ENCODE results near the gene SKI. TPM values are rescaled to one million over a fixed set of nuclear protein-coding genes. Genes with fewer than 3 reads are reported as not detected.

The SKI gene
- total and polyA plus RNA-seq, 2 donors (not counting 1 experiment from before 2014, with no cell fraction given), result 14.9 to 74.9 TPM

DNA sequence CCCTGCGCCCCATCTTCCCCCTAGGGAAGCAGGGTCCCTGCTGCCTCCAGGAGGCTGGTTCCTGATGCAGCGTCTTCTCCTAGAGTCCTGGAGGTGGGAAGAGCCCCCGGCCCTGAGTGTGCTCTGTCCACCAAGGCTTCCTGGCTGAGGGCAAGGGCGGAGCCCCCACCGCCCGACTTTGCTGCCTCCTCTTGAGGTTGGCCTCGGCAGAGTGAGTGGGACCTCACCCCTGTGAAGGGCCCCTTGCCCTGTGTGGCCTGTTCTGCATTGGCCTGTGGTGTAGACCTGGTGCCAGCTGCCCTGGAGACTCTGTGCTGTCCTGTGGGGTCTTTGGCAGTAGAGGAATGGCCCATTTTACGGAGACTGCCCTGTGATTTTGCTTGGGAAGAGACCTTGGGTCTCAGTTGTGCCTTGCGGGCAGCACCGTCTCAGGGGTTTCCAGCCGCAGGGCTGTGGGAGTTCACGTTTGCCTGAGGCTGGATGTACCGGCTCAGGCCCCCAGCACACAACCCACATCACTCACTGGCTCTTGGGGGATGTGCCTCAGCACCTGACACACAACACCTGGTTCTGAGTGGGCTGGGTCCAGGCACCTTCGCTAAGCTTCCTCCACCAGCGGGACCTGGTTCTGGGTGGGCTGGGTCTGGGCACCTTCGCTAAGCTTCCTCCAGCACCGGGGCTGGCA lies 73.6 kb downstream of the SKI start:
- Histone ChIP-seq H3K79me2 (ENCODE audit: control insufficient read depth, insufficient read depth, low read length) (peaks cover 71% of the 10 kb centered on the region), H2AFZ (ENCODE audit: insufficient read depth, low read depth, low read length, poor library complexity, severe bottlenecking) (no peak overlapping the region), H3K9ac (ENCODE audit: low read length) (peak overlapping the region; percentile 53), H3K9me3 (ENCODE audit: control extremely low read depth in 1 of 3, control insufficient read depth in 2 of 3, insufficient read depth in 1 of 3, low read length in 2 of 3) (no peaks in the 10 kb centered on the region), H3K4me2 (replicated peaks; ENCODE audit: low read depth, low read length, poor library complexity, severe bottlenecking) (peak overlapping the region; percentile 94), H4K20me1 (ENCODE audit: control insufficient read depth, insufficient read depth, low read length, poor library complexity, severe bottlenecking) (peaks cover 9% of the 10 kb centered on the region), H3K4me1 (ENCODE audit: control insufficient read depth in 2 of 2, insufficient read depth in 2 of 2, low read length in 2 of 2) (peaks cover 40 to 56% of the 10 kb centered on the region in 2 donors), H3K27ac (ENCODE audit: low read length in 2 of 2) (peak overlapping the region; percentile 99), H3K36me3 (replicated peaks in 1 of 2; ENCODE audit: control extremely low read depth in 1 of 2, control insufficient read depth in 1 of 2, extremely low read depth in 1 of 2, insufficient read depth in 2 of 2, low read length in 1 of 2) (peaks cover 0 to 32% of the 10 kb centered on the region in 2 experiments), H3K27me3 (replicated peaks in 1 of 4; ENCODE audit: control extremely low read depth in 1 of 4, control insufficient read depth in 3 of 4, insufficient read depth in 4 of 4, low read length in 3 of 4) (no peaks in the 10 kb centered on the region), H3K4me3 (ENCODE audit: control extremely low read depth in 1 of 5, extremely low read depth in 1 of 5, insufficient read depth in 1 of 5, low read depth in 2 of 5, low read length in 4 of 5) (peak overlapping the region in 4 of 5 experiments; percentile 33 to 74 (median 52))
- H3K4me3 Mint-ChIP-seq, result peak overlapping the region; percentile 93
- POLR2A ChIA-PET, result interaction anchor here (0.7 to 4.4 kb wide), 12 partner anchors 10 to 284 kb away, joined by 3 to 30 read pairs (median 12); partner anchors contain the start of genes FAAP20, MORN1 and RER1
- H3K4me1 Mint-ChIP-seq, result peaks cover 49% of the 10 kb centered on the region
- H3K9me3 Mint-ChIP-seq (ENCODE audit: insufficient read depth), result no peaks in the 10 kb centered on the region
- no peak for ATAC-seq (ENCODE audit: low read depth)
- no peaks in the 10 kb centered on the region for H3K27me3 Mint-ChIP-seq
- CTCF ChIA-PET, result interaction anchor here (0.8 to 2.9 kb wide), 10 partner anchors 9 to 113 kb away, joined by 3 to 27 read pairs (median 6); partner anchors contain the start of gene FAAP20
- H3K27ac Mint-ChIP-seq, result peak overlapping the region; percentile 99
- TF ChIP-seq EZH2 (IDR thresholded peaks at IDR 0.05; ENCODE audit: borderline replicate concordance, insufficient read depth, low read depth, low read length, poor library complexity, severe bottlenecking), result no peak
- TF ChIP-seq, protein P1, sequence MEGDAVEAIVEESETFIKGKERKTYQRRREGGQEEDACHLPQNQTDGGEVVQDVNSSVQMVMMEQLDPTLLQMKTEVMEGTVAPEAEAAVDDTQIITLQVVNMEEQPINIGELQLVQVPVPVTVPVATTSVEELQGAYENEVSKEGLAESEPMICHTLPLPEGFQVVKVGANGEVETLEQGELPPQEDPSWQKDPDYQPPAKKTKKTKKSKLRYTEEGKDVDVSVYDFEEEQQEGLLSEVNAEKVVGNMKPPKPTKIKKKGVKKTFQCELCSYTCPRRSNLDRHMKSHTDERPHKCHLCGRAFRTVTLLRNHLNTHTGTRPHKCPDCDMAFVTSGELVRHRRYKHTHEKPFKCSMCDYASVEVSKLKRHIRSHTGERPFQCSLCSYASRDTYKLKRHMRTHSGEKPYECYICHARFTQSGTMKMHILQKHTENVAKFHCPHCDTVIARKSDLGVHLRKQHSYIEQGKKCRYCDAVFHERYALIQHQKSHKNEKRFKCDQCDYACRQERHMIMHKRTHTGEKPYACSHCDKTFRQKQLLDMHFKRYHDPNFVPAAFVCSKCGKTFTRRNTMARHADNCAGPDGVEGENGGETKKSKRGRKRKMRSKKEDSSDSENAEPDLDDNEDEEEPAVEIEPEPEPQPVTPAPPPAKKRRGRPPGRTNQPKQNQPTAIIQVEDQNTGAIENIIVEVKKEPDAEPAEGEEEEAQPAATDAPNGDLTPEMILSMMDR (IDR thresholded peaks at IDR 0.05), result no peak
- DNase-seq, result no peak
- WGBS (ENCODE audit: insufficient coverage), result 47% methylated on average over 13 of the region's 17 CpGs
- intact Hi-C loops (cut with micrococcal nuclease), result loop anchor here (1.0 kb wide), 9 partner anchors 10 to 111 kb away; partner anchors contain the start of genes MORN1, PEX10 and RER1

Data from B cell (primary cell).